ENCODE results near the gene KLF5.
"Not testable (repeated sequence)": the region's sequence is repeated elsewhere in the genome, so short reads cannot be mapped to it uniquely, and the experiment has no call there.

Gene KLF5

DNA sequence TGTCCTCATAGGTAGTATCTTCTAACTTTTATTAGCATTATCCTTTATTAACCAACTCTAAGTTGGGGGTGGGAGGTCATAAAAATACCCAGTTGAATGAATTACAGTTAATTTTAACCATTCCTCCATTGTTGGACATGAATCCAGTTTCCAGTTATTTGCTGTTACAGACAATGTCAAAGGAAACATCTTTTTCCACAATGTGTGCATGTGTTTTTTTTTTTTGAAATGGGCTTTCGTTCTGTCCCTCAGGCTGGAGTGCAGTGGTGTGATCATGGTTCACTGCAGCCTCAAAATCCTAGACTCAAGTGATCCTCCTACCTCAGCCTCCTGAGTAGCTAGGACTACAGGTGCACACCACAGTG lies 32.0 kb downstream of the KLF5 start:
- Histone ChIP-seq H4K20me1 (ENCODE audit: low read depth, low read length) (no peaks in the 10 kb centered on the region), H3K4me2 (ENCODE audit: low read depth, low read length, poor library complexity, severe bottlenecking) (no peak overlapping the region), H2AFZ (ENCODE audit: low read depth, low read length, severe bottlenecking) (no peak overlapping the region), H3K9me2 (replicated peaks; ENCODE audit: insufficient read depth, low read length) (no peaks in the 10 kb centered on the region), H3K36me3 (ENCODE audit: low read length) (no peaks in the 10 kb centered on the region), H3K79me2 (ENCODE audit: insufficient read depth, low read length) (no peaks in the 10 kb centered on the region), H3K9ac (ENCODE audit: low read length) (no peak overlapping the region), H3K27me3 (ENCODE audit: low read length) (no peaks in the 10 kb centered on the region), H3K4me3 (ENCODE audit: insufficient read depth, low read length, poor library complexity, severe bottlenecking) (no peak overlapping the region), H3K9me3 (ENCODE audit: insufficient read depth, low read length) (no peaks in the 10 kb centered on the region), H3F3A (ENCODE audit: insufficient read depth) (no peaks in the 10 kb centered on the region), H3K27ac (ENCODE audit: low read depth, low read length) (no peak overlapping the region)
- TF ChIP-seq, protein P1, sequence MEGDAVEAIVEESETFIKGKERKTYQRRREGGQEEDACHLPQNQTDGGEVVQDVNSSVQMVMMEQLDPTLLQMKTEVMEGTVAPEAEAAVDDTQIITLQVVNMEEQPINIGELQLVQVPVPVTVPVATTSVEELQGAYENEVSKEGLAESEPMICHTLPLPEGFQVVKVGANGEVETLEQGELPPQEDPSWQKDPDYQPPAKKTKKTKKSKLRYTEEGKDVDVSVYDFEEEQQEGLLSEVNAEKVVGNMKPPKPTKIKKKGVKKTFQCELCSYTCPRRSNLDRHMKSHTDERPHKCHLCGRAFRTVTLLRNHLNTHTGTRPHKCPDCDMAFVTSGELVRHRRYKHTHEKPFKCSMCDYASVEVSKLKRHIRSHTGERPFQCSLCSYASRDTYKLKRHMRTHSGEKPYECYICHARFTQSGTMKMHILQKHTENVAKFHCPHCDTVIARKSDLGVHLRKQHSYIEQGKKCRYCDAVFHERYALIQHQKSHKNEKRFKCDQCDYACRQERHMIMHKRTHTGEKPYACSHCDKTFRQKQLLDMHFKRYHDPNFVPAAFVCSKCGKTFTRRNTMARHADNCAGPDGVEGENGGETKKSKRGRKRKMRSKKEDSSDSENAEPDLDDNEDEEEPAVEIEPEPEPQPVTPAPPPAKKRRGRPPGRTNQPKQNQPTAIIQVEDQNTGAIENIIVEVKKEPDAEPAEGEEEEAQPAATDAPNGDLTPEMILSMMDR (IDR thresholded peaks at IDR 0.05; ENCODE audit: insufficient read depth, low read length, poor library complexity, severe bottlenecking): no peak
- TF ChIP-seq EZH2phosphoT487 (conservative IDR thresholded peaks at IDR 0.05; ENCODE audit: low read length): no peak

DNA sequence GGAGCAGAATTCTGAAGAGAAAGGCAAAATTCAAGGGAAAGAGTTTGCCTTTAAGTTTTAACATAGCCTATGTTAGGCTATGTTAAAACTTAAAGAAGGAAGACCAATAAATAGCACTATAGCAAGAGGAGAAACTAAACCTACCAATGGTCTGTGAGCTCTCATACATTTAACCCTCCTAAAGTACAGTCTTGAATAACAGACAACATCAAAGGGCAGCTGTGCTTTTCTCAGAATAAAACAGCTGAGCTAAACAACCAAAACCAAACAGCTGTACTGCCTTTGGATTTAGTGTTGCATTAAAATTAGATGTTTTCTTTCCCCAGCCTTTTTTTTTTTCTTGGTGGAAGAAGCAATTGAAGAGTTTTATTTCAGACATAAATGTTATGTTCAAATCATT lies 34.0 kb downstream of the KLF5 start:
- no peaks in the 10 kb centered on the region for H3K79me2 ChIP-seq (ENCODE audit: insufficient read depth, low read length)
- no peak overlapping the region for H3K9ac ChIP-seq (ENCODE audit: low read length)
- H3K27me3 ChIP-seq (ENCODE audit: low read length): no peaks in the 10 kb centered on the region
- H3K27ac ChIP-seq (ENCODE audit: low read depth, low read length): no peak overlapping the region
- H3K36me3 ChIP-seq (ENCODE audit: low read length): no peaks in the 10 kb centered on the region
- no peak overlapping the region for H3K4me2 ChIP-seq (ENCODE audit: low read depth, low read length, poor library complexity, severe bottlenecking)
- H2AFZ ChIP-seq (ENCODE audit: low read depth, low read length, severe bottlenecking): no peak overlapping the region
- H3F3A ChIP-seq (ENCODE audit: insufficient read depth): no peaks in the 10 kb centered on the region
- no peaks in the 10 kb centered on the region for H3K9me3 ChIP-seq (ENCODE audit: insufficient read depth, low read length)
- TF ChIP-seq, protein P1 (IDR thresholded peaks at IDR 0.05; ENCODE audit: insufficient read depth, low read length, poor library complexity, severe bottlenecking): no peak
- TF ChIP-seq EZH2phosphoT487 (conservative IDR thresholded peaks at IDR 0.05; ENCODE audit: low read length): no peak
- H3K9me2 ChIP-seq (replicated peaks; ENCODE audit: insufficient read depth, low read length): no peaks in the 10 kb centered on the region
- no peak overlapping the region for H3K4me3 ChIP-seq (ENCODE audit: insufficient read depth, low read length, poor library complexity, severe bottlenecking)
- no peaks in the 10 kb centered on the region for H4K20me1 ChIP-seq (ENCODE audit: low read depth, low read length)

DNA sequence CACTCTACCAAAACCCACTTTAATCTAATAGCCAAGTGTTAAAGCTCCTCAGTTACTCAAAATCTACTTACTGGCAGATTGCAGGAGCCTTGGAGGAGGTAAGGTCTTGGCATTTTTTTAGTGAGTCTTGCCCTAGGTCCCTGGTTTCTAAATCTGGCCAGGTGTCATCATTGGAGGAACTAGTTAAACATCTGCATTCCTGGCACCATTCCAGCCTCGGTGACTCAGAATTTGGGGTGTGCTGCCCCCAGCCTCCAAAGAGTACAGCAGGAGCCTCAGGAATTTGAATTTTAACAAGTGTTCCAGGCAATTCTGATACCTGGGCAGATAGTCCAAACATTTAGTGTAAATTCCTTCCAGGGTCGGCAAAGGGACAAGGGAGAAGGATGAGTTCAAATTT lies 37.4 kb downstream of the KLF5 start:
- no peak overlapping the region for H2AFZ ChIP-seq (ENCODE audit: low read depth, low read length, severe bottlenecking)
- TF ChIP-seq, protein P1 (IDR thresholded peaks at IDR 0.05; ENCODE audit: insufficient read depth, low read length, poor library complexity, severe bottlenecking): no peak
- no peak for TF ChIP-seq EZH2phosphoT487 (conservative IDR thresholded peaks at IDR 0.05; ENCODE audit: low read length)
- H3K9me2 ChIP-seq (replicated peaks; ENCODE audit: insufficient read depth, low read length): no peaks in the 10 kb centered on the region
- H4K20me1 ChIP-seq (ENCODE audit: low read depth, low read length): no peaks in the 10 kb centered on the region
- no peaks in the 10 kb centered on the region for H3K27me3 ChIP-seq (ENCODE audit: low read length)
- no peaks in the 10 kb centered on the region for H3K79me2 ChIP-seq (ENCODE audit: insufficient read depth, low read length)
- H3K27ac ChIP-seq (ENCODE audit: low read depth, low read length): no peak overlapping the region
- no peak overlapping the region for H3K4me3 ChIP-seq (ENCODE audit: insufficient read depth, low read length, poor library complexity, severe bottlenecking)
- H3F3A ChIP-seq (ENCODE audit: insufficient read depth): no peaks in the 10 kb centered on the region
- H3K4me2 ChIP-seq (ENCODE audit: low read depth, low read length, poor library complexity, severe bottlenecking): no peak overlapping the region
- no peaks in the 10 kb centered on the region for H3K36me3 ChIP-seq (ENCODE audit: low read length)
- H3K9ac ChIP-seq (ENCODE audit: low read length): no peak overlapping the region
- no peaks in the 10 kb centered on the region for H3K9me3 ChIP-seq (ENCODE audit: insufficient read depth, low read length)

DNA sequence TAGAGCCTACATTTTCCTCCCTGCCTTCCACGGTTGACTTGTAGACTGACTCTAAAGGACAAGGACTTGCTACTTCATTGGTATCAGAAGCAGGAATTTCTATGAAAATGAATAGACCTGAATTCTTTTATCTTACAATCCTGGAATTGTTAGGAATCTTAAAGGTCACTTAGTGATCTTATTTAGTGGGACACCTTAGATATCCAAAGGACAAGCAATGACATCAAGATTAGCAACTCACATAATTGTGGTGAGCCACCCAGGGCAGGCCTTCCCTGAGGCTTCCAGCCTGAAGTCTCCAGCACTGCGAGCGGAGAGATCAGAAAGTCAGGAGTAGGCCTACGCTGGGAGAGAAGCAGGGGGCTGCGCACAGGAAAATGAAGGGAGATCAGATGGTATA lies 37.8 kb downstream of the KLF5 start:
- H2AFZ ChIP-seq (ENCODE audit: low read depth, low read length, severe bottlenecking): no peak overlapping the region
- no peak overlapping the region for H3K9ac ChIP-seq (ENCODE audit: low read length)
- TF ChIP-seq, protein P1 (IDR thresholded peaks at IDR 0.05; ENCODE audit: insufficient read depth, low read length, poor library complexity, severe bottlenecking): no peak
- TF ChIP-seq EZH2phosphoT487 (conservative IDR thresholded peaks at IDR 0.05; ENCODE audit: low read length): no peak
- no peaks in the 10 kb centered on the region for H4K20me1 ChIP-seq (ENCODE audit: low read depth, low read length)
- no peak overlapping the region for H3K4me3 ChIP-seq (ENCODE audit: insufficient read depth, low read length, poor library complexity, severe bottlenecking)
- H3K27ac ChIP-seq (ENCODE audit: low read depth, low read length): no peak overlapping the region
- no peaks in the 10 kb centered on the region for H3K79me2 ChIP-seq (ENCODE audit: insufficient read depth, low read length)
- H3F3A ChIP-seq (ENCODE audit: insufficient read depth): no peaks in the 10 kb centered on the region
- no peaks in the 10 kb centered on the region for H3K9me3 ChIP-seq (ENCODE audit: insufficient read depth, low read length)
- H3K36me3 ChIP-seq (ENCODE audit: low read length): no peaks in the 10 kb centered on the region
- H3K9me2 ChIP-seq (replicated peaks; ENCODE audit: insufficient read depth, low read length): no peaks in the 10 kb centered on the region
- H3K4me2 ChIP-seq (ENCODE audit: low read depth, low read length, poor library complexity, severe bottlenecking): no peak overlapping the region
- no peaks in the 10 kb centered on the region for H3K27me3 ChIP-seq (ENCODE audit: low read length)

DNA sequence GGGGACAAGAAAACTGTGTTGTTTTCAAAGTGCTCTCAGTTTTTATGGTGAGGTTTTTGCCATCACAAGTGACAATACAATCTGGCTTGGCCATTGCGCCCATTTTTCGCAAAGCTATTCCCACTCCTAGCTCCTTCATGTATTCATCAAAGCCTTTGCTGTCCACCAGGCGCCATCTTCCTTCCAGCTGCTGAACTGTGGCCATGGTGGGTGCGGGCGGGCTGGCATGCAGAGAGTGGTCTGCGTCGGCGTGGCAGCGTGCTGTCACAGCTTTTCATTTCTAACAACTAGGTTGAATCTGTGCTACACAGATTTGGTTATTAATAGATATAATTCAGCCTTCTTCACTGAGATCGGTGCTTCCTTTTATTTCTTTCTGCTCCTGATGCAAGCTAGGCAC lies 42.0 kb downstream of the KLF5 start:
- H2AFZ ChIP-seq (ENCODE audit: low read depth, low read length, severe bottlenecking); H3K9ac ChIP-seq (ENCODE audit: low read length); H3K27ac ChIP-seq (ENCODE audit: low read depth, low read length); H3F3A ChIP-seq (ENCODE audit: insufficient read depth); H3K36me3 ChIP-seq (ENCODE audit: low read length); H3K79me2 ChIP-seq (ENCODE audit: insufficient read depth, low read length); H3K9me2 ChIP-seq (replicated peaks; ENCODE audit: insufficient read depth, low read length); H3K27me3 ChIP-seq (ENCODE audit: low read length); H3K4me3 ChIP-seq (ENCODE audit: insufficient read depth, low read length, poor library complexity, severe bottlenecking); H4K20me1 ChIP-seq (ENCODE audit: low read depth, low read length); H3K9me3 ChIP-seq (ENCODE audit: insufficient read depth, low read length); H3K4me2 ChIP-seq (ENCODE audit: low read depth, low read length, poor library complexity, severe bottlenecking): not testable (repeated sequence)
